ENCODE measurements around the gene GZF1.

The GZF1 gene

DNA sequence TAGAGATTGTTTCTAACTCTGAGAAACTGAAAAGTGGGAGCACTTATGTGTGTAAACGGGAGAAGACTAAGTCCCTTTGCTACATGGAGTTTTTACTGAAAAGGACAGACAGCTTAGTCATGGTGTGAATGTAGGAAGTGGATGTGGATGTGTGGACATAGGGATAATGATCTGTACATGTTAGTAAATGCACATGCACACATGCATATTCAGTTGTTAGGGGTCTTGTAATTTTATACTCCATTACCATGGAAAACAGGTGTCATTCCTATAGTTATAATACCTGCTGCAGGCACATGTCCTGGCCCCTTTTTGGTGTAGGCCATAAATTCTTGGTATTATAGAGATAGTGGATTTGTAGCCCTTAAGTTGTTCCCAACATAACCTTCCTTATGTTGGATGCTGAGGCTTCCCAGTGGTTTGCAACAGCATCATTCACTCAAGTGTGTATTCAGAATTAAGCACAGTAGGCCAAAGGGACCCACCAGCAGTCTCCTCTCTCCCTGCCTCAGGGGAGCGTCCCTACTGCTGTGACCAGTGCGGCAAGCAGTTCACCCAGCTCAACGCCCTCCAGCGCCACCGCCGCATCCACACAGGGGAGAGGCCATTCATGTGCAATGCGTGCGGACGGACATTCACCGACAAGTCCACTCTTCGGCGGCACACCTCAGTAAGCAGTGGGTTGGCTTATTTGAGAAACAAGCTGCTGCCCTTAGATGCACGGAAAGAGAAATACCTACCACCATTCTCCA, 7.3 kb downstream of the GZF1 start:
- DNase-seq (ENCODE audit: low read depth) = no peak

GRCh38 chr20:23370274-23370673, 8.3 kb downstream of the GZF1 start:
- DNase-seq (ENCODE audit: low read depth) = no peak

- DNase-seq (ENCODE audit: low read depth) = no peak
Measured at GRCh38 chr20:23370873-23371272, 8.9 kb downstream of the GZF1 start.

DNA sequence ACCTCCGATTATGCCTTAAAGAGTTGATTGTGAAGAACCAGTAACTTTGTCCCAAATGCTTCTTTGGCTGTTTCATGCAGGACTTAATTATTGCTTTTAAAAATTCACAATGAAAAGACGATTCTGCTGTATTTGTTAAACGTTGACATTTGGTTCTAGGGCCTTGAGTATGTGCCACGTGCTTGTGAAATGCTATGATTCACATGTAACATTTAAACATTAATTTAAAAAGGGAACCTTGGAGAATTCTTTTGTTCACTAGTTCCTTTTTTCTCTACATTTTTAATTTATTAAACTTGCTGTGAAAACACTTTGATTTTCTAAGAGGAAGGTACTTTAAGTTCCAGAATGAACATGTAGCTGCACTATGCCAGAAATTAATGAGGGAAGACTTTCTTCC, 9.5 kb downstream of the GZF1 start:
- DNase-seq (ENCODE audit: low read depth) = no peak

- DNase-seq (ENCODE audit: low read depth) = no peak
Measured at GRCh38 chr20:23374441-23374840, 12.5 kb downstream of the GZF1 start.

DNA sequence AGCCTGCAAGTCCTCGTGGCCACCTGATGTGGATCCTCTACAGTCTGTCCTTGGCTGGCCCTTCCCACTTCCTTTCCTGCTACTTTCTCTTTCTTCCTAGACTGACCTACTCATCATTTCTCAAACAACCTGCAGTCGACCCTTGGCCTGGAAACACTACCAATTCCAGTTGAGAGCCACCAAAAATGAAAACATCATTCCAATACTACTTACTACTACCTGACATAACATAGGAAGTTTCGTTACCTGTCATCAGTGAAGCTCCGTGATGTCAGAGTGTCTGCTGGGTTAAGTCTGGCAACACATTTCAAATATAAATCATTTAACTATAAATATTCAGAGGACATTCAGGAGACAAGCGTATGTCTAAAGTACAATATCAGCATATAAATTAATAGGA, 13.8 kb downstream of the GZF1 start:
- DNase-seq (ENCODE audit: low read depth) = no peak

DNA sequence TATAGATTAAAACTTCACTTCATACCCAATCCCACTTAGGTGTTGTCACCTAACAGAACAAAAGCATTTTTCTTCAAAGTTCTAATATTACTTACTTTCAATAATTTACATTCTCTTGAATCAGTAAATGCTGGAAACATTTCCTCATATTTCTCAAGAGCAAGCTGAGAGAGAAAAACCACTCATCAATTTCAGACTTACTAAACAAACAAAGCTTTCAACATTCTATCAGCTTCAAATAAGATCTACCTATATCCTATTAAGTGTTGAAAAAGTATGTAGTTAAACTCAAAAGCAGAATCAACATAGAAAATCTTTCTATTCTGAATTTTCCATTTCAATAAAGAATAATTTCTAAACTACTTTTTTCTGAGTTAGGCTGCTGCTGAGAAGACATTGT, 17.8 kb downstream of the GZF1 start:
- DNase-seq (ENCODE audit: low read depth) = no peak

DNA sequence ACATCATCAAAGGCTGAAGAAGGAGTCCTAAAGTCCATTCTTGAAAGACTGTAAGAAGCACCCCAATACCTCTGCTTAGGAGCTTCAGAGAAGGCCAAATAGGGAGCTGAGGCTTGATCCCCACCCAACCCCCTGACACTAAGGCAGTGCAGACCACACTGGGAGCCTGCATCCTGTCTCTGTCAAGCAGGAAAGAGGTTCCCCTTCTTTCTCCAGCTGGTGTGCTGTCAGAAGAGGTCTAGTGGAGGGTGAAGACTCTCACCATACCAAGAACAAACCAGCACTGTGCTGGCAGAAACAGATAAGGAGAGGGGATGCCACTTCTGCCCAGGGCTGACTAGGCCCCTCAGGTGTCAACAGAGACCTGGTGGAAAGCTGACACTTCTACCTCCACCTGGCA, 19.9 kb downstream of the GZF1 start:
- no peak for DNase-seq (ENCODE audit: low read depth)

DNA sequence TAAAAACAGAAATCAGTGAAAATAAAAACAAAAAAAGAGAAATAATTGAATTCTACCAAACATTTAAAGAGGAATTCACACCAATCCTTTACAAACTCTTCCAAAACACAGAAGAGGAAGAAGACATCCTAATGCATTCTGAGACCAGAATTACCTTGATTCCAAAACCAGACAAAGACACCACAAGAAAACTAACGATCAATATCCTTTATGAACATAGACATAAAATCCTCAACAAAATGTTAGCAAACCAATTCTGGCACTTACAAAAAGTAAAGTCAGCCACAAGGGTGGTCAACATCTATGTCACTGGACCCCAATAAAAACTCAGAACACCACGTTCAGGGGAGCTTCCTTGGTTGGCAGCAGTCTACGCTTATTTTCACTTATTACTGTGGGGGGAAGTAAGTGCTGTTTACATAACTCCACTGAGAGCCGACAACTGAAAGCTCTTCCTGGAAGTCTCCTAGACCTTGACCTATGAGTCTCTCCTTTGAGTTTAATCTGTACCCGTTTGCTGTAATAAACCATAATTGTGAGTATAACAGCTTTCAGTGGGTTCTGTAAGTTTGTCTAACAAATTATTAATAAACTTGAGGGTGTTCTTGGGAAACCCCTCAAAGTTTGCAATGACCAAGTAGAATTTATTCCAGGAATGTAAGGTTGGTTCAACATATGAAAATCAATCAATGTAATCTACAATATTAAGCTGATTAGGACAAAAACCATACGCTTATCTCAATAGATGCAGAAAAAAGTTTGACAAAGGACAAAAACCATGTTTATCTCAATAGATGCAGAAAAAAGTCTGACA, 24.5 kb downstream of the GZF1 start:
- no peak for DNase-seq (ENCODE audit: low read depth)

GRCh38 chr20:23387118-23387443, 25.1 kb downstream of the GZF1 start:
- no peak for DNase-seq (ENCODE audit: low read depth)

DNA sequence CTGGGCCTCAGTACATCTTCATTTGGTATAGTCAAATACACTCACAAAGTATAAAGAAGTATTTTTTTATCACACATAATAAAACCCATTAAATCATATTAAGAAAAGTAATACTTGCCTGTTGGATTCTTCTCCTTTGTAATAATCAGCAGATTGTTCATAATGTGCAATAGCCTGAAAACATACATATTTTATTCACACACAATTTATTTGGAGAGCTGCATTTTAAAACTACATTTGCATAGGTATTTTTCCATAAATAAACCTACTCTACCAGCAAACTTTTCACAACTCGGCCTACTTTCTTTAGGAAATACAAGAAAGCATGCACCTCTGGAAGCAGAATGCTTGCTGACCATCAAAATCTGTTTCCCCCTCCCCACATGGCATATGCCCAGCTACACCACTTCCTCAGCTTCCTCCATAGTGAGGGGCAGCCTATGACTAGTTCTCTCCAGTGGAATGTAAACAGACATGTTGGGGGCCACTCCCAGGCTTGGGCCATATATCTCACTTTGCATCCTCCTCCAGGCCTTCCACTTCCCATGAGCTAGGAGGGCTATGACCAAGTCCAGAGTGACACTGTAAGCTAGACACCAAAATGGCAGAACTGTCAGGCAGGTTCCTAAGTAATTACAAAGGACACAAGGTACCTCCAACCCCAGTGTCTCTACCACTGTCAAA, 28.3 kb downstream of the GZF1 start:
- no peak for DNase-seq (ENCODE audit: low read depth)

DNA sequence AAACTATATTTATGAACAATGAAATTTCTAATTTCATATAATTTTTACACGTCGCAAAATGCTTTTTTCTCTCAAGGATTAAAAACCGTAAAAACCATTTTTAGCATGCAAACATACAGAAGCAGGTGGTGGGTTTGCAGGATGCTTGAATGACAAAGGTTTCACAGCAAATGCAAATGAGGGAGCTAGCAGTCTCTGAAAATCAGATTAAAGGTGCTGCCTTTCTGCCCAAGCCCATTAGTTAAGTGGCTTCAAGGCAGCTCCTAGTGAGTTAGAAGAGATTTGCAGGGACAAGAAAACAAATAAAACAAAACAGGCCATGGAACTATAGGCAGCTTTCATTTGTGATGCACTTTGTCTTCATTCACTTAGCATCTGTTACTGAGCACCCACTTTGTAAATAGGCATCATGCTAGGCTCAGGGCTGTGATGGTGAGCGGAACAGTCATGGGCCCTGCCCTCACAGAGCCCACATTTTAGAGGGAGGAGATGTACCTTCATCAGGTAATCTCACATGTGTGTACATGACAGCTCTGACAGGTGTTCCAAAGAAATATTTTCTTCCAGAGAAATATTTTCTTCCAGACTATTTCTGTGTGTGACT, 29.8 kb downstream of the GZF1 start:
- DNase-seq (ENCODE audit: low read depth) = no peak

- no peak for DNase-seq (ENCODE audit: low read depth)
Measured at GRCh38 chr20:23393996-23394775, 32.2 kb downstream of the GZF1 start.

- no peak for DNase-seq (ENCODE audit: low read depth)
Measured at GRCh38 chr20:23396950-23397627, 35.1 kb downstream of the GZF1 start.

DNA sequence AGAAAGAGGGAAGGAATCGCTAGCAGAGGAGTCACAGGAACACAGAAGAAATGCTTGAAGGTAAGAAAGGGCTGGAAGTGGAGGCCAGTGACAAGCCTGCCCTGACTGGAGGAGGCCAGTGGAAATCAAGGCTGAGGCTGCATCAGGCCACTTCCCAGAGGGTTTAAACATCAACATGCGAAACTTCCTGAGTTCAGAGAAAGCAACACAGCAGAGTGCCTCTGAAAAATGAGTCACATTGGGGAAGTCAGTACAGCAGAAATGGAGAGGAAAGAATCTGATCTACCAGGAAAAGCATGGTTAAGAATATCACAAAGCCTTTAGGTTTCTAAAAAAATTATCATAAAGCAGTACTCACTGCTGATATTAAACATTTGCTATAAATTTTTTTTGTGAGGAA, 36.0 kb downstream of the GZF1 start:
- DNase-seq (ENCODE audit: low read depth) = no peak

GRCh38 chr20:23399568-23400241, 37.7 kb downstream of the GZF1 start:
- DNase-seq (ENCODE audit: low read depth) = no peak

GRCh38 chr20:23401051-23401450, 39.1 kb downstream of the GZF1 start:
- DNase-seq (ENCODE audit: low read depth) = no peak

- DNase-seq (ENCODE audit: low read depth) = no peak
Measured at GRCh38 chr20:23403751-23404150, 41.8 kb downstream of the GZF1 start.

DNA sequence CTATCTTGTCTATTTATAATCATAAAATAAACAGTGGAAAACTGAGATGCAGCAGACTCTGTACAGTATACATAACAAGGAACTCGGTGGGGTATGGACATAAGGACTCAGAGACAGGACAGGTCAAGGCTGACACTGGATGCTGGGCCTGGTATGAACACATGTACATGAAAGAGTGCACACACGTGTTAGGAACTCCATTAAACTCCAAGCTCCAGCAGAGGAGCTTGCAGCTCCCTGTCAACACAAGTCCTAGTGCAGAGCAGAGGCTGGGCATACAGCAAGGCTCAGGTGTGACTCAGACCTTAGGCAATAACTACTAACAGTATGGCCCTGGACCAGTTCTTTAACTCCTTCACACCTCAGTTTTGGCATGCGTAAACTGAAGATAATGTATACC, 42.2 kb downstream of the GZF1 start:
- no peak for DNase-seq (ENCODE audit: low read depth)

- no peak for DNase-seq (ENCODE audit: low read depth)
Measured at GRCh38 chr20:23406880-23407279, 44.9 kb downstream of the GZF1 start.

All from HS-27A (cell line).